ENCODE results near the gene GRAMD2A.

The GRAMD2A gene

GRCh38 chr15:72197460-72198355 lies at the start of gene GRAMD2A:
GRAMD2A (minus strand) TSS chr15:72197787.
- peak in 6 of 56 donors; percentile 16 to 47 (median 30) for DNase-seq

DNA sequence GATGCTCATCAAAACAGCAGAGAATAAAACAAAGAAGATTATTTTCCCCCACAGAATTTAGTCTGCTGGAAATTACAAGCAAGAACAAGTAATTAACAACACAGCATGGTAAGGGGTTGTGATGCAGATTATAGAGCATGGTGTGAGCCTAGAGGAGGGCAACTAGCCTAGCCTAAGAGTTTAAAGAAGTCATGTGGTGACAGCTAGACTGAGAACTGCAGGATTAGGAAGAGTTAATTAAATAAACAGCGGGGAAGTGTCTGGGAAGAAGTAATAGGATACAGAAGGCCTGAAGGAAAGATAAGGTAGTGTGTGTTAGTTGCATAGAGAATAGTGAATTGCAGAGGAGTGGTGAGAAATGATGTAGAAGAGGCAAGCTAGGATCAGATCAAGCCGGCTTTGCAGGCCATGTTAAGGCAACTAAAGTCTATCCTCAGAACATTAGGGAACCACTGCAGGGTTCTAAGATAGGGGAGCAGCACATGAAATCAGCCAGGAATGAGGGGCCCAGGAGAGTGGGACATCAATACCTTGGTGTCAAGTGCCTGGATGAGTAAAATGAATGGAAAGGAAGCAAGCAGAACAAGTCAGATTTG lies 45.3 kb upstream of the GRAMD2A start:
- no peak for DNase-seq

DNA sequence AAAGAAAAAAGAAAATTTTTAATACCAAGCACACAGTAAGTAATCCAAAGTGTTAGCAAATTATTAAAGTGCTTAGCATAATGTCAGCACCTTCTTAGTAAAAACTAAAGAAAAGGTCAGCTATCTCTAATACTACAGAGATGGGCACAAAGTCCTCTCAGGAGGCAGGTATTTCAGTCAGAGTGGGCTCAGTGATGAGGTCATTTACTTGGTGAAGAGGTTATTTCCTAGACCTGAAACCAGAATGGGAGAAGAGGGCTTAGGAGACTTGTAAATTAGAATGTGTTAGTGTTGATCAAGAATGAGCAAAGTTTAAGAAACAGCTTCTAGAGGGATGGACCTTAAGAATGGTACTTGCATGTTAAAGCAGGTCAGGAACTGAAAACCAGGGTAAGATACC lies 42.1 kb upstream of the GRAMD2A start:
- DNase-seq: no peak

- no peak for DNase-seq
Observed at GRCh38 chr15:72238586-72238985, 41.0 kb upstream of the GRAMD2A start.

GRCh38 chr15:72237853-72238224 lies 40.3 kb upstream of the GRAMD2A start:
- no peak for DNase-seq

DNA sequence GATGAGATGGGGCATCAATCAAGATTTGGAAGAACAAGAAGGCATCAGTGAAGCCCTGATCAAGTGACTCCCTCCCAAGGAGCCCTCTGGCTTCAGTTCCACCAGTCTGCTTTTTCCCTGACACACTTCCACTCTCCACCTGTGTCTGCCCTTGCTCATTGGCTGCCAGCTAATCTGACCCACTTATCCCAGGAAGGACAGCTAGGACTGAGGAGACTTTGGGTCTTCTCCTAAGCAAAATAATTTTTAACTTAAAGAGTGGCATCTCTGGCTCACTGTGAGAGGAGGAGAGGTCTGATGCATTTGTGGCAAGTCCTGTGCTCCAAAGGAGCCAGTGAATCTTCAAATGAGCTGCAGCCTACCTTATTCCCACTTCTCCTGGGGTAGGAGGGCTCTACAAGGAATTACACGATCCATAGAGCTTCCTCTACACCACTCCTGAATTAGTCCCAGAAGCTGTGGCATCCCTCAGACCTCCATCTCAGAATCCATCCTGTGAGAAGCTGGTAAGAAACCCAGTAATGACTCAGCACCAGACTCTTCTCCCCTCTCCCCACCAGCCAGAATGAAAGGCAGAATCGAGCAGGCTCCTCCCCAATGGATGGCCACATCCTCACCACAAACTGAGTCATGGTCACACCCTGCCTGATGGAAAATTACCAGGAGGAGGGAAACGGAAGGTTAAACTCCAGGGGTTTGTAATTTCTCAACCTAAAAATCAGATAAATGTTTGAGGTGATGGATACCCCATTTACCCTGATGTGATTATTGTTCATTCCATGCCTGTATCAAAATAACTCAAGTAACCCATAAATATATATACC lies 39.7 kb upstream of the GRAMD2A start:
- peak in 8 of 56 donors; percentile 3 to 40 (median 6) for DNase-seq

DNA sequence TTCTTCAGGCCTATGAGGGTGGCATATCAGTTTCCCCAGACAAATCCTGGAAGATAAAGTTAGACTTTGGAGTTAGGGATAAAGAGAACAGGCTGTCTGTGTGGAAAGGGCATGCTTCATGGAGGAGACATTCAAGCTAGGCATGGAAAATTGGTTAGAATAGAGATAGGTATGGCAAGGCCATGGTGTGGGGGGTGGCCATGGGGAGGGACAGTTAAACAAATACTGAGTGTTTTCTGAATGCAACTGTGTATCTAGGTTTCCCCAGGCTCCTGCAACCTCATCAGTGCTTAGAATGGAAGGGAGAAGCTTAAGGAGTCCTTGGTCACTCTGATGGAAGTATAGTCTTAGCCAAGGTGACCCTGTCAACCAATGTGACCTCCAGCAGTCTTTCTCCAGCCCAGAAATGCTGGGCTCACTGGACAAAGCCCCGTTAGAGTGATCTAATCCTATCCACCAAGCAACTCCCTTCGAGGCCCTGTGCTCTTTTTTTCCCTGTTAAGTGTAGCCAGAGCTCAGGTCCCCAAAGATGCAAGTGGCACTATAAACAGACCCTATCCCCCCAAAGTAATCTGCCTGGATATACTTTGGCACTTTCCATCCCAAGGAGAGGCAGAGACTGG lies 38.9 kb upstream of the GRAMD2A start:
- DNase-seq: no peak

DNA sequence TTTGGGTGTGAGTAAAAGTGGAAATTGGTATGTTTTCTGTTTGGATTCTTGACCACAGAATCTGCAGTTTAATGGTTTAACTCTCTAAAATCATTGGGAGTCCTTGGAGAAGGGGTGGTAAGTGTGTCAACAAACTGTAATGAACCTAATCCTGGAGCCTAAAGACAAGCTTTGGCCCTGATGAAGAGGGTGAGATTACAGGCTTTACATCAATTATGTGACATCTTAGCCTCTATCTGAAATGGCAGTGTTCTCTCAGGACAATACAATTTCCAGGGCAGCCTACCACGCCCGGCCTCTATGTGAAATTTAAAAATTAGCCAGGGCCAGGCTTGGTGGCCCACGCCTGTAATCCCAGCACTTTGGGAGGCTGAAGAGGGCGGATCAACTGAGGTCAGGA lies 37.7 kb upstream of the GRAMD2A start:
- no peak for DNase-seq

- no peak for DNase-seq
Observed at GRCh38 chr15:72233769-72234168, 36.2 kb upstream of the GRAMD2A start.

GRCh38 chr15:72231833-72232478 lies 34.4 kb upstream of the GRAMD2A start:
- DNase-seq: peak in 2 of 56 donors; percentile 4 to 42

DNA sequence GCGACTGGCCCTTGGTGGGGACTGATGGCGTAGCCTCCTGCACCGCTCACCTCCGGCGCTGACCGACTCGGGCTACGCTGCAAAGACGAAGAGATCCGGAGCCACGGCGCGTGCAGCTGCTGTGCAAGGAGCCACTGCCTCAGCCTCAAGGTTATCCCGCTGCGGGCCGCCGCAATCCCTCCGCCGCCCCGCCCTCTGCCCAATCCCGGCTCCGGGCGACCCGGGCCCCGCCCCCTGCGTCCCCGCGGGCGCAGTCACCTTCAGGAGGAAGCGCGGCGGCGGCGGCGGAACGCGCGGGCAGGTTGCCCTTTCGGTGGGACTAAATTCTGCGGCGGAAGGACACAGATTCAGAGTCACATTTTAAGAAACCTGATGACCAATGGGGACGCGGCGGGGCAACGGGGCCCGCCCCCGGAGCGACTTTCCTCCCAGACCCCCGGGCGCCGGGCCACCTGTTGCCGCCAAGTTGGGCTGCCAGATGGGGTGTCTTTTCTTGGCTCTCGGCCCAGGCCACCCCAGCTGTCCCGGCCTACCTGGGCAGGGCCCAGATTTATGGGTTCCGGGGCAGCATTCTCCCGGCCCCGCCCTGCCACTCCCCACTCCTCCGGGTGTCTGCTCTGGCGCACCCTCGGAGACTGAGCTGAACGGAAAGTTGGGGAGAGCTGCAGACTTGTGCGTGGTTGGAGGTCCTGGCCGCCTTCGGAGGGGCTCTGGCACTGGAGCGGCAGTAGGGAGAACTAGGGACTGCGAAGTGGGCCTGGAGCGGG lies 33.7 kb upstream of the GRAMD2A start, which contains the start of gene PKM:
TSS of gene PKM (minus strand) at position 125 of the 767 bp plus-strand sequence. CDS start 12,093 bp downstream, outside the sequence.
- DNase-seq: peak; percentile 31 to 95 (median 82)

DNA sequence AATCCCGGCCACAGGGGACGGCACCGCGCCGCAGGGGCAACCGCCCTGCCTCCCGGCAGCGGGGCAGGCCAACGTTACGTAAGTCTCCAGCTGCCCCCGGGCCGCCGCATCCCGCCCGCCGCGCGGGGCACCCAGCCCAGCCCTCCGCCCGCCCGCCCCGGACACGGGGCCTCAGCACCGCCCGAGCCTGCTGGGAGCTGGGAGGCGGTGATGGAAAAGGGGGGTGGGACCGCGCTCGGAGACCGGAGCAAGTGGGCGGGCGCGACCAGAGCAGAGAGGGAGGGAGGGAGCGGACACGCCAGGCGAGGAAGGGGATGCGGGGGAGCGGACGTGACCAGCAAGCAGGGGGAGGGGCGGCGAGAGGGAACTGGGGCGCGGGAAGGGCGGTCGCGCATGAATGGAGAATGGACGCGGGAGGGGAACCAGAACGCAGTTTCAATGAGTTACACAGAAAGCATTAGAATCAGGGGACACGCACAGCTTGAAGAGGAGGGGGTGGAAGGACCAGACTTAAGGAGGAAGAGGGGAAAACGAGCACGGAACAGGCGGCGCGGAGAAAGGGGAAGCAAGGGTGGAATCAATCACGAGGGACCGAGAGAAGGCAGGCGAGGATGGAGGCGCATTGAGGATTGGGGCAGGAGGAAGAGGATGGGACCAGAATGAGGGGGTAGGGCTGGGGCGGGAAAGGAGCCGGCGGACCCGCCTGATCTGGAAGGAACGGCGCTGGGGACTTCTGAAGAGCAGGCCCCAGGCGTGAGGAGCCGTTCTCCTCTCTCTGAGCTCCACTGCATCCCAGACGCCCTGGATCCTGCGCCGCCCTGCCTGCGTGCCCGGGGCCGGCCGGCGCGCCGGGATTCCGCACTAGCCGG lies 32.8 kb upstream of the GRAMD2A start:
- peak; percentile 10 to 93 (median 82) for DNase-seq

DNA sequence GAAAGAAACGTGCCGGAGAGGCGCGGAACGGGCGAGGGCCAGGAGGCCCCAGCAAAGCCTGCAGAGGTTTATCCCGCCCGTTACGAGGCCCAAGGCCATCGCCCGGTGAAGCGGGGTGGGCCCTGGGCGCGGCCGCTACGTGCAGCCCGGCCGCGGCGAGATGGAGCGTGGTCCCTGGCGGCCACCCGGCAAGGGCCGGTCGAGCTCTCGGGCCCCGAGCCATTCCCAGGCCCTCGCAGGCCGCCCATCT lies 32.3 kb upstream of the GRAMD2A start:
- DNase-seq: no peak

GRCh38 chr15:72229076-72229946 lies 31.7 kb upstream of the GRAMD2A start:
- peak in 5 of 56 donors; percentile 14 to 39 (median 35) for DNase-seq

- DNase-seq: no peak
Observed at GRCh38 chr15:72227720-72228119, 30.1 kb upstream of the GRAMD2A start.

- DNase-seq: no peak
Observed at GRCh38 chr15:72227192-72227586, 29.6 kb upstream of the GRAMD2A start.

- DNase-seq: no peak
Observed at GRCh38 chr15:72223278-72223677, 25.7 kb upstream of the GRAMD2A start.

GRCh38 chr15:72222393-72222792 lies 24.8 kb upstream of the GRAMD2A start:
- DNase-seq: peak in 4 of 56 donors; percentile 17 to 46 (median 26)
